Testis (tissue), 3 donors: Measurements from ENCODE around the gene CDC42SE2. TPM values are rescaled to one million over a fixed set of nuclear protein-coding genes. Genes with fewer than 3 reads are reported as not detected.

Source experiments
- DNase-seq: peaks from one replicate; pipeline ENCODE4 v3.0.0-alpha.2; 2019
- H3K27ac ChIP-seq, 2 donors: fragments of 200-600 bp; sonication (generic); one replicate each; pipeline ENCODE4 v1.5.1; 2019
- H3K27me3 ChIP-seq: fragments of 200-600 bp; sonication (generic); one replicate; pipeline ENCODE4 v1.5.1; 2019
- H3K36me3 ChIP-seq: fragments of 200-600 bp; sonication (generic); one replicate; pipeline ENCODE4 v1.5.1; 2017; ENCODE audit warnings: low read depth; ENCODE audit errors: missing control alignments
- H3K4me1 ChIP-seq: fragments of 200-600 bp; sonication (generic); one replicate; pipeline ENCODE4 v1.5.1; 2019
- H3K4me3 ChIP-seq, 2 donors: fragments of 200-600 bp; sonication (generic); one replicate each; pipeline ENCODE4 v1.5.1; 2017 to 2019
- H3K9me3 ChIP-seq: fragments of 200-600 bp; sonication (generic); one replicate; pipeline ENCODE4 v1.5.1; 2017
- POLR2A ChIP-seq: fragments of 450-650 bp; IDR thresholded peaks from one replicate; pipeline ENCODE4 v1.6.1; 2017; ENCODE audit warnings: antibody characterized with exemption, mild to moderate bottlenecking, moderate library complexity
- WGBS, 2 donors: methylation state at CpG; one replicate each; pipeline ENCODE4 v1.1.5; 2018; 5-methylcytosine and 5-hydroxymethylcytosine counted together
- intact Hi-C: fragments of 100-400 bp; cut with DNase I; formaldehyde crosslinking; loops from one replicate; pipeline ENCODE4 v1.15.1; 2023; ENCODE audit warnings: low total_unique reads
- polyA plus RNA-seq: library from polyadenylated mRNA; stranded (reverse); fragments of 350-450 nt; fragmentation: Illumina TruSeq; extraction: RNeasy Lipid Tissue Mini Kit (QIAGEN cat#74804); gene quantifications from one replicate; pipeline ENCODE4 v1.2.3, GENCODE V29; 2014; ENCODE audit warnings: low read depth, low replicate concordance; ENCODE audit not compliant: insufficient read depth
- total RNA-seq, 2 donors: library from RNA; depleted of rRNA; stranded (reverse); fragments of >200 nt; gene quantifications; one replicate each; pipeline ENCODE4 v1.2.3, GENCODE V29; 2016
- TF ChIP-seq, protein P1 (sequence below), 3 experiments: fragments of 450-650 bp in 2 of 3; fragments of 200-600 bp in 1 of 3; sonication (generic) in 1 of 3; IDR thresholded peaks; one replicate each; pipeline ENCODE4 v1.5.1; 2016 to 2019; ENCODE audit warnings: antibody characterized with exemption in 3 of 3, mild to moderate bottlenecking in 2 of 3, moderate library complexity in 1 of 3

Gene CDC42SE2
- total and polyA plus RNA-seq, 3 donors from 2014 or later: 57.6 to 72.8 (median 67.1) TPM

DNA sequence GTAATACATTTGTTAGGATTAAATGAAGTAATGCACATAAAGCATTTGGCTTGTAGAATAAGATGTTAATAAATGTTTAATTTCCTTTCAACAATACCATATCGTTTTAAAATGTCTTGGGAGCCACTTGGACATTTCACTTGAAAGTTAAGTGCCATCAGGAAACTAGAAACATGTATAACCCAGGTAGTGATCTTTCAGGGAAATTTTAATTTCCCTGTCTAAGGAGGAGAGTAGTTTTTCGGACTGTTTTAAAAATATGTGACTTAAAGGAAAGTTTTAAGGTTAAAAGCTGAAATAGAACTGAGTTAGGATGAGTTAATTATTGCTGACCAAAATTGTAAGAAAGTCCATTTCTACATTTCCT, 18.0 kb downstream of the CDC42SE2 start:
- no peak for DNase-seq
- Histone ChIP-seq H3K9me3 (no peaks in the 10 kb centered on the region), H3K36me3 (no peaks in the 10 kb centered on the region), H3K27me3 (no peaks in the 10 kb centered on the region), H3K4me3 (no peak overlapping the region), H3K4me1 (no peaks in the 10 kb centered on the region), H3K27ac (no peak overlapping the region)
- 66 to 71% methylated on average over 2 of the region's 2 CpGs for WGBS, 2 donors
- TF ChIP-seq, protein P1, sequence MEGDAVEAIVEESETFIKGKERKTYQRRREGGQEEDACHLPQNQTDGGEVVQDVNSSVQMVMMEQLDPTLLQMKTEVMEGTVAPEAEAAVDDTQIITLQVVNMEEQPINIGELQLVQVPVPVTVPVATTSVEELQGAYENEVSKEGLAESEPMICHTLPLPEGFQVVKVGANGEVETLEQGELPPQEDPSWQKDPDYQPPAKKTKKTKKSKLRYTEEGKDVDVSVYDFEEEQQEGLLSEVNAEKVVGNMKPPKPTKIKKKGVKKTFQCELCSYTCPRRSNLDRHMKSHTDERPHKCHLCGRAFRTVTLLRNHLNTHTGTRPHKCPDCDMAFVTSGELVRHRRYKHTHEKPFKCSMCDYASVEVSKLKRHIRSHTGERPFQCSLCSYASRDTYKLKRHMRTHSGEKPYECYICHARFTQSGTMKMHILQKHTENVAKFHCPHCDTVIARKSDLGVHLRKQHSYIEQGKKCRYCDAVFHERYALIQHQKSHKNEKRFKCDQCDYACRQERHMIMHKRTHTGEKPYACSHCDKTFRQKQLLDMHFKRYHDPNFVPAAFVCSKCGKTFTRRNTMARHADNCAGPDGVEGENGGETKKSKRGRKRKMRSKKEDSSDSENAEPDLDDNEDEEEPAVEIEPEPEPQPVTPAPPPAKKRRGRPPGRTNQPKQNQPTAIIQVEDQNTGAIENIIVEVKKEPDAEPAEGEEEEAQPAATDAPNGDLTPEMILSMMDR (IDR thresholded peaks at IDR 0.05): no peak
- TF ChIP-seq POLR2A: no peak
- intact Hi-C loops: no loop called here

DNA sequence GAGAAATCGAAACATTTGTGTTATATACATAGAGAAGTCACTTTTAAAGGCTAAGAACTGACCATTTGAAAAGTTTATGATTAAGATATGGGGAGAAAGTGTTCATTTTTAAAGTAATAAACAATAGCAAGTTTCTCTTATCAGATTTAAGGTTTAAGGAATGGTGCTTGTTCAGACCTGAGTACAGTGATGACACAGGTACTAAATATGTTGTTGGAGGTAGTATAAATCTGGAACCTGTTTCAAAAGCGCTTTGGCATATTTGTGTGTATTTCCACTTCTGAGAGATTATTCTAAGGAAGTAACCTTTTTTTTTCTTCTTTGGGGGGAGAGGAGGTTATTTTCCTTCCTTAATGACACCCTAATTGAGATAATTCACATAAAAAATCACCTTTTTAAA, 18.4 kb downstream of the CDC42SE2 start:
- no peaks in the 10 kb centered on the region for H3K4me1 ChIP-seq
- H3K27me3 ChIP-seq: no peaks in the 10 kb centered on the region
- no peaks in the 10 kb centered on the region for H3K36me3 ChIP-seq
- H3K27ac ChIP-seq: no peak overlapping the region
- no peak overlapping the region for H3K4me3 ChIP-seq
- no peaks in the 10 kb centered on the region for H3K9me3 ChIP-seq
- no peak for TF ChIP-seq POLR2A
- TF ChIP-seq, protein P1 (IDR thresholded peaks at IDR 0.05): no peak
- intact Hi-C loops: no loop called here
- DNase-seq: no peak
- WGBS, 2 donors: 93 to 94% methylated on average over 2 of the region's 2 CpGs

DNA sequence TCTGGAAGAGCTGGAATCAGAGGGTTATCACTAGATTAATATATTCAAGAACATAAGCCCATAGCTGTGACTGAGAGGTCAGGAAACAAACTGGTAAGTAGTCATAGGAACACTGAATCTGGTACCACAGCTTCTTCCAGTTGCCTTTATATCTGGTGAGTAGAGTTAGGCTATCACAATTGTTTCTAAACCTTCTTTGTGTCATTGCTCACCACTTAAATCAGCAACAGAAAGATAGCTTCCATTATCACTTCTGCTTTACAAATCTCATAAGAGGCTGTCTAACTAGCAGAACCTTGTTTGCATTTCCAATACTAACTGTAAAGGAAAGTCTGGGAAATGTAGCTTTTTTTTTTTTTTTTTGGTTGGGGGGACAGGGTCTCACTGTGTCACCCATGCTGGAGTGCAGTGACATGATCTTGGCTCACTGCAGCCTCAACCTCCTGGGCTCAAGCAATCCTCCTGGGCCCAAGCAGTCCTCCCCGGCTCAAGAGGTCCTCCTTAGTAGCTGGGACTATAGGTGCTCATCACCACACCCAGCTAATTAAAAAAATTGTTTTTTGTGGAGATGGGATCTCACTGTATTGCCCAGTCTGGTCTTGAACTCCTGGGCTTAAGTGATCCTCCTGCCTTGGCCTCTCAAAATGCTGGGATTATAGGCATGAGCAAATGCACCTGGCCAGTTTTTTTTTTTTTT, 22.0 kb downstream of the CDC42SE2 start:
- no peak for DNase-seq
- Histone ChIP-seq H3K36me3 (no peaks in the 10 kb centered on the region), H3K4me1 (no peaks in the 10 kb centered on the region), H3K27me3 (no peaks in the 10 kb centered on the region), H3K4me3 (no peak overlapping the region), H3K9me3 (no peaks in the 10 kb centered on the region), H3K27ac (no peak overlapping the region)
- intact Hi-C loops: no loop called here
- TF ChIP-seq, protein P1 (IDR thresholded peaks at IDR 0.05): no peak
- no peak for TF ChIP-seq POLR2A
- 80 to 94% methylated on average over 1 of the region's 1 CpG for WGBS, 2 donors

DNA sequence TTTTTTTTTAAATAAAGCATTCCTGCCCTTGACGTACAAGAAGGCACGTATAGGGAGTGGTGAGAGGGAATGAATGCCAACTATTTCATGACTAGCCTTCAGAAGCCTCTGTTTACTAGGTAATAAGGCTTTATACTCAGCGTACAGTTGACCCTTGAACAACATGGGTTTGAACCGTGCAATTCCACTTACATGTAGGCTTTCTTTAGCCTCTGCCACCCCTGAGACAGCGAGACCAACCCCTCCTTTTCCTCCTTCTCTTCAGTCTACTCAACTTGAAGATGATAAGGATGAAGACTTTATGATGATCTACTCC, 22.5 kb downstream of the CDC42SE2 start:
- no peak overlapping the region for H3K27ac ChIP-seq
- H3K36me3 ChIP-seq: no peaks in the 10 kb centered on the region
- 92 to 94% methylated on average over 5 of the region's 5 CpGs for WGBS, 2 donors
- TF ChIP-seq POLR2A: no peak
- TF ChIP-seq, protein P1 (IDR thresholded peaks at IDR 0.05): no peak
- H3K27me3 ChIP-seq: no peaks in the 10 kb centered on the region
- intact Hi-C loops: no loop called here
- no peak overlapping the region for H3K4me3 ChIP-seq
- DNase-seq: no peak
- no peaks in the 10 kb centered on the region for H3K4me1 ChIP-seq
- no peaks in the 10 kb centered on the region for H3K9me3 ChIP-seq

DNA sequence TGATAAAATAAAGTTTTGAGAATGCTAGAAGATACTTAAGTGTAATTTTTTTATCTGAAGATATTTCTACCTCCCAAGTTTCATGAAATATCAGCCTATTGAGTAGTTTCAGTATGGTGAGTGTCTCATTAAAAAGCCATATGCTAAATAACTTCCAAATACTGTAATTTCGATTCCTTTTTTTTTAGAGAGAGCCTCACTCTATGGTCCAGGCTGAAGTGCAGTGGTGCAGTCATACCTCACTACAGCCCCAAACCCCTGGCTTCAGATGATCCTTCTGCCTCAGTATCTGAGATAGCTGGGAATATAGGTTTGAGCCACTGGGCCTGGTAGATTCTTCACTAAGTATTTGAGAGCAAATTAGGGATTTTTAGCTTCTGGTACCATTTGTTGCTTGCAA, 24.5 kb downstream of the CDC42SE2 start:
- no peak overlapping the region for H3K4me3 ChIP-seq
- no peak overlapping the region for H3K27ac ChIP-seq
- 91 to 95% methylated on average over 1 of the region's 1 CpG for WGBS, 2 donors
- intact Hi-C loops: no loop called here
- no peaks in the 10 kb centered on the region for H3K36me3 ChIP-seq
- H3K9me3 ChIP-seq: no peaks in the 10 kb centered on the region
- H3K4me1 ChIP-seq: no peaks in the 10 kb centered on the region
- no peak for DNase-seq
- H3K27me3 ChIP-seq: no peaks in the 10 kb centered on the region
- no peak for TF ChIP-seq POLR2A
- TF ChIP-seq, protein P1 (IDR thresholded peaks at IDR 0.05): no peak
